ENCODE measurements around the gene ELOVL5.

- TF ChIP-seq CTCF (IDR thresholded peaks at IDR 0.05) (no peak), EP300 (IDR thresholded peaks at IDR 0.05; ENCODE audit: low read depth) (no peak), POLR2A (IDR thresholded peaks at IDR 0.05) (no peak), POLR2AphosphoS5 (IDR thresholded peaks at IDR 0.05) (no peak)
These were observed 117.8 kb downstream of the ELOVL5 start for GRCh38 chr6:53230775-53231467.
